GM18520 (cell line): ENCODE data around the gene DUSP1.
"Not testable (repeated sequence)": the region's sequence is repeated elsewhere in the genome, so short reads cannot be mapped to it uniquely, and the experiment has no call there.

ENCODE experiments used
- ATAC-seq: cut with Tn5 transposase; IDR thresholded peaks from one replicate; pipeline ENCODE4 v1.9.1; 2021; ENCODE audit not compliant: unreplicated experiment

Gene DUSP1

DNA sequence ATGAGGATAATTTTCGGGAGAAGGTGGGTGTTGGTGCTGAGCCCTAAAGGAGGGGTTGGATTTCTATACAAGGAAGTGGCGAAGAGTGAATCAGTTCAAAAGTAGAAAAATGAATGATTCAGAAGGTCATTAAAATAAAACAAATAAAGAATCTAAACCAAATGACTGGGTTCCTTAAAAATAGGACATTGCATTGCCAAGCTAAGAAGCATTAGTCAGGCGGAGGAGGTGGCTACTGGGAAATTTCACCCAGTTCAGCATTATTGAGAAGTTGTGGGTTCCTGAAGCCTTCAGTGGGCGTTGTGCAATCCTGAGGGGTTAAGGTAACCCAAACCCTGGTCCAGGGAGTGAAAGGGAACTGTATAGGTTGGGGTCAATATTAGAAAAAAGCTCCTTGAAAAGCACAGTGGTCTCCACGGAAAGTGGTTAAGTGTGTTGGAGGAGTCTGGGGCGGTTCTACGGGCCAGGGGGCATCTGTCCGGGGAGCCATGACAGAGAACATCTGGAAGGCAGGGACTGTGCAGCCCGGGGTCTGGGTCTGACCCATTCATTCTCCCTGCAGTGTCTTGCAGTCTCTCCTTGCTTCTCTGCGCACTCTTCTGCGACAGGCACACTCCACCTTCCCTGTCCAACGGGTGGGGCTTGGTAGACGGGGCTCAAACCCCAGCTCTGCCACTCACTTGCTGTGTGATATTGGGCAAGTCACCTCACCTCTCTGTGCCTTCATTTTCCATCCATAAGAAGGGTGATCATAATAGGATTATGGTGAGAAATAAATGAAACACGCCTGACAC lies 27.6 kb upstream of the DUSP1 start:
- ATAC-seq: no peak

DNA sequence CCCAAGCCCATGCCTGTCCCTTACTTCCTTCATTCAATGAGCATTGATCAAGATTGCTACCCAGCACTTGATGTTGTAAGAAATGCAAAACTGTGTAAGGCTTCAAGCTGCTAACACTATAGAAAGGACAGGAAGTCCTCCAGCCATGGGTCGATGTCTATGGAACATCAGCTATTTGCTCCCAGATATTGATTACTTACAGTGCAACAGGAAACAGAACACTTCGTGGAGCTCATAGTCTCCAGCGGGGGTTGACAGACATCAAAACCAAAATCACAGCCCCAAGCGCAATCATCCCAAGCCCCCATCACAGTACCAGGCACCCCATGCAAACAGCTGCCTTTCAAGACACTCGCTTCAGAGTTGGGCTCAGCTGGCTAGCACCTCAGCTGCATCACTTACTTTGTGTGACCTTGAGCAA lies 26.8 kb upstream of the DUSP1 start:
- no peak for ATAC-seq

DNA sequence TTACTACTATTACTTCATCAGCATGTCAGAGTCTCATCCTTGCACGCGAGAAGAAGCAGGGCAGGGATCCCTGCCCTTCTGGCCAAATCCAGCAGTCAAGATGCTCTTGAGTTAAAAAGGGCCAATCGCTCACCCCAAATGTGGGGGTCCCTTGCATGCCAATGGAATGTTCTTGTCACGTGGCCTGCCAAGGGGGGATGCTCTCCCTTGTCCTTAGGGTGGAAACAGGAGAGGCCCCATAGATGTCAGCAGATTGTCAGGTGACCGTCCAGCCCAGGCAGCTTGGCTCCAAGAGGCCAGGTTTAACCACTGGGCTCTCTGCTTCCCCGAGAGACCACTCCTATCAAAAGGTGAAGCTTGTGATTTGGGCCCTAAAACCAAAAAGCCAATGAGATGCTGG lies 25.3 kb upstream of the DUSP1 start:
- ATAC-seq: no peak

DNA sequence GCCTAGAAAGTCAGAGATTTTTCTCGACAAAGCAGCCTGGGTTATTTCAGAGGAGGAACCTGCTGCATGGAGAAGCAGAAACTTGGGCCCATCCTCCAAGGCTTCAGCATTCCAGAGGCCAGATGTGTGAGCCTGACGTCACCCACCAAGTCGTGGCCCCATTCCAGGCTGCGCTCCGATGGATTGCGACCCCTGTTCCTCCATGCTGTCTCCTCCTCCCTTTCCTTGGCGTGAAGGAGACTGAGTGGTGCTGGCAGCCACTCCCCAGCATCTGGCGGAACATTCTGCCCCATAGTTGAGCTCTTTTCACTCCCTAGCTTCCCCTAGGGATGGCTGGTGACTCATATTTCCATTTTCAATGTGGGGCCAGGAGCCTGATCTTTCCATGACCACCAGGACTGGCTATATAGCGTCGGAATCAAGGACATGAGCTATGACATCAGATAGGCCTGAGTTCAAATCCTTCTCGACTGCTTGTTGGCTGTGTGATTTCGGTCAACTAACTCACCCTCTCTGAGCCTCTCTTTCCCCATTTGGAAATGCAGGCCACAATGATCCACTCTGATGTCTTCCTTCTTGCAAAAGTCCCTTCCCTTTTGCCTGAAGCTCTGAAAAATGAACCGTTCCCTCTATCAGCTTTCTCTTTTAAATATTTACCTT lies 24.5 kb upstream of the DUSP1 start:
- no peak for ATAC-seq

DNA sequence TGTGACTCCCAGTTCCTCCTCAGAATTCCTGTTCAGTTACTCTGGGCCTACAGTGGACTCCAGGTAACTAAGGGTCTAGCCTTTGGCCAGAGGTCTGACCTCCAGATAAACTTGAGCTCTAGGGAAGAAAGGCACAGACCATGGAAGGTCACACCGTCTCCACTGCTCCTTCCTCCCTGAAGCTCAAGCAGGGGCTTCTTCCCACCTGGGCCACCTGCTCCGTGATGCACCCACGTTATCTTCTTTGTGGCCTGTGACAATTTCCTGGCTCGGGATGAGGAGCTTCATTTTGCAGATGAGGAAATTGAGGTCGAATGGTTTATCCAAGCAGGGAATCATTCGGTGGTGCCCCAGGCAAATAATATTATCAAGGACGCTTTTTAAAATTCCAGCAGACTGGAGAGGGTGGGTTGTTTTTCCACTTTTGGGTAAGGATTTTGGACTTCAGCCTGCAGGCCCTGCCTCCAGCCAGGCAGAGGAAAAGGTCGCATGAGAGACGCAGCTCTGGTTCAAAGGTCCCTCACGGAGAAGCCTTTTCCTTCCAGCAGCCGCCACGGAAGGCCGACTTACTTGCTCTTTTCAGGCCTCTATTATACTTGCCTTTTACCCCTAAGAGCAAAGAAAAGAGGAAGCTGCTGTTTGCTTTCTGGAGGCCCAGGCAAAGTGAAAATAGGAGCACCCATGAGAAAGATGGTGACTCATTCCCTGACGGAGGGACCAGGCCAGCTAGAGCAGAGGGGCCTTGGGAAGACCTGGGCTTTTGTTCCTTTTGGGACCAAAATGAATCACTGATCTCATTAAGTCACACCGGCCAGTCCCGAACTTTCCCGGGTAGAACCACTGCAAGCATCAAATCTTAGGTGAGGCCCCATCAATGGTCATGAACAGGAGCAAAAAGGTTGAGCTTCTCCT lies 22.8 kb upstream of the DUSP1 start:
- no peak for ATAC-seq

- no peak for ATAC-seq
Observed at GRCh38 chr5:172792701-172793570, 21.9 kb upstream of the DUSP1 start.

DNA sequence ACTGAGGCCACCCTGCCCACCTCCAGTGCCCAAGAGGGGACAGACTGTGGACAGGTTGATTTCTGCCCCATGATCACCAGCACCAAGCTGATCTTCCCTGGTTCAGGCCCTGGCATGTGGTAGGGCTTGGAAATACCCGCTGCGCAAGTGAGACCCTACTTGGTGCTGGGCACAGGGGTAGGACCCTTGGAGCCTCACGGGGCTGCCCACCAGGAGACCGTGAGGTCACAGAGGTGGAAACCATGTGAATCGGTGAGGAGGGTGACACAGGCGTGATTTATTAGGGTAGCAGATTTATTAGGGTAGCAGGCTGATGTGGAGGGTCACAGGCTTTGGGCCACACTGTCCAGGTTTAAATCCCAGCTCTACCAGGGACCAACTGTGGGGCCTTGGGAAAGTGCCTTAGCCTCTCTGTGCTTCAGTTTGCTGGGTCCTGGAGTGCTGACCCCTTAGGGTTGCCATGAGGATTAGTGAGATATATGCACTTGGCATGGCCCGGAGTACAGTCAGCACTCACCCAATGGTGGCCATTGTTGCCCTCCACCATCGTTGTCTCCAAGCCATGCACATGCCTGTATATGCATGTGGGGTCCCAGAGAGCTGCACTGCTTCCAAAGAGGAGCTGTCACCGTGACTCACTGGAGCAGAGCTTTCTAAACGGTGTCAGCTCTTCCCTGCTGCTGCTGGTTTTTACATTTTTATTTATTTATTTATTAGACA lies 20.9 kb upstream of the DUSP1 start:
- ATAC-seq: no peak

DNA sequence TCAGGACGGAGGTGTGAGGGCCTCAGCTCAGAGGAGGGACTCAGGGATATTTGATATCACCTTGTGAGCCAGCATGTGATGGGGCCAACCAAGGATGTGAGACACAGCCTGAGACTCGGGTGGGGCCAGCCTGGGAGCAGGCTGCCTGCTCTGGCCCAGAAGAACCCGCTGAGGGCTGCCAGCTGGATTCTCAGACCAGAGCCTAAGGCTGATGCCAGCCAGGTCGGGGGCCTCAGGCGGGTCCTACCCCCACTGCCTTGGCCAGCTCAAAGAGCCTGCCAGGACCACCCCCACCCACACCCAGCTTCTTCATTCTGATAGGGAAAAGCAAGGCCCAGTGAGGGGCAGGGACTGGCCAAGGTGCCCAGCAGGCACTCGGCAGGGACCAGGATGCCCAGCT lies 20.3 kb upstream of the DUSP1 start:
- no peak for ATAC-seq

- ATAC-seq: no peak
Observed at GRCh38 chr5:172790496-172790889, 19.5 kb upstream of the DUSP1 start.

DNA sequence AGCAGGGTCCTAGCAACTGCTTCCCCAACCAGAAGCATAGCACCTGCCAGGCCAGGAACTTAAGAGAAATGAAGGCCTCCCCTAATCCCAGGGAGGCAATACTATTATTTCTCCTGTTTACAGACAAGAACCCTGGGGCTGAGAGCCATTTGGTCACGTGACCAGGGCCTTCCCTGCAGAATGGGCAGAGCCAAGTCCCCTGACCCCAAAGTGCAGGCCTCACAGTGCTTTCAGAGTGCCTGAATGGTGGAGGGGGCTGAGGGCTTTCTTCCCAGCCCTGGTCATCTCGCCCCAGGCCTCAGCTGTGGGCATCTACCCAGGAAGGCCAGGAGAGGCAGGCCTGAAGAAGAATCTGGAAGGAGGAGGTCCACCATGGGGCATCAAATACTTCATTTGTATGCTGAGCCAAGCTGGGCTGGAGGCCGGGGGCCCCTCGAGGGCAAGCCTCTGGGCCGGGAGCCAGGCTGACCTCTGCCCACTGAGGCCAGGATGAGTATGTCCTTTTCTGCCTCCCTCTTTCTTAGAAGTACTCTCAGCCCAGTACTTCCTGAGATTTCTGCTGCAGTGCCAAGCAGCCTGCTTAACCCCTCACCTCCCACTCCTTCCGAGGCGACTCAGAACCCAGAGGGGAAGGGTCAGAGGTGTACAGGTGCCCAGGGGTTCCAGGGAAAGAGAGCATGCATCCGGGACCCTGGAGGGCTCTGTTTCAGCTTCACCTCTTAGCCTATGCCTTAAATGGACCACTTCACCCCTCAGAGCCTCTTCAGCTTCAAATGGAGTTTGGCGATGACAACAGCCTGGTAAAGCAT lies 18.9 kb upstream of the DUSP1 start:
- ATAC-seq: no peak

- ATAC-seq: no peak
Observed at GRCh38 chr5:172788771-172789686, 18.0 kb upstream of the DUSP1 start.

GRCh38 chr5:172787538-172787937 lies 16.5 kb upstream of the DUSP1 start:
- not testable (repeated sequence) for ATAC-seq

- no peak for ATAC-seq
Observed at GRCh38 chr5:172786736-172787462, 15.9 kb upstream of the DUSP1 start.

GRCh38 chr5:172785429-172786088 lies 14.6 kb upstream of the DUSP1 start:
- no peak for ATAC-seq

DNA sequence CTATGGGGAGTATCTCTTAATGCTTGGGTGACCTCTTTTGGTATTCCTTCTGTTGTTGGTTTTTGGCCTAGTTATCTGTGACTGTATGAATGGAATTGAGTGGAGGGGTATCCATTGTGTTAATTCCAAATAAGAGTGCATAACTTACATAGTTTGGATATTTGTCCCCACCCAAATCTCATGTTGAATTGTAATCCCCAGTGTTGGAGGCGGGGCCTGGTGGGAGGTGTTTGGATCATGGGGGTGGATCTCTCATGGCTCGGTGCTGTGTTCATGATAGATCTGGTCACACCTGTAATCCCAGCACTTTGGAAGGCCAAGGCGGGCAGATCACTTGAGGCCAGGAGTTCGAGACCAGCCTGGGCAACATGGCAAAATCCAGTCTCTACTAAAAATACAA lies 13.2 kb upstream of the DUSP1 start:
- ATAC-seq: not testable (repeated sequence)

GRCh38 chr5:172783319-172783718 lies 12.3 kb upstream of the DUSP1 start:
- ATAC-seq: not testable (repeated sequence)
